SU-DHL-6 (cell line): ENCODE results near the gene CUL7.
A peak's percentile ranks its signal among the peaks of the same experiment; 100 is the strongest.

Experiments used
- CTCF ChIP-seq: fragments of 200-600 bp; sonication (generic); IDR thresholded peaks from one replicate; pipeline ENCODE4 v1.5.1; 2017; ENCODE audit warnings: antibody characterized with exemption, mild to moderate bottlenecking, low read length, moderate library complexity; ENCODE audit not compliant: insufficient read depth, poor library complexity, severe bottlenecking
- EZH2phosphoT487 ChIP-seq: fragments of 200-600 bp; sonication (generic), shearing (Covaris generic); conservative IDR thresholded peaks from 2 replicates; pipeline ENCODE4 v1.6.1; 2018; ENCODE audit warnings: mild to moderate bottlenecking, antibody characterized with exemption, low read length, moderate library complexity, mixed read lengths

GRCh38 chr6:43070028-43070632 lies 16.5 kb upstream of the CUL7 start:
- TF ChIP-seq CTCF (peak; percentile 78), EZH2phosphoT487 (no peak)
